BLaER1 (cell line): ENCODE results near the gene AUTS2.
A peak's percentile ranks its signal among the peaks of the same experiment; 100 is the strongest.

ENCODE experiments used
- H3K27ac ChIP-seq: shearing (Covaris generic); formaldehyde crosslinking; 2 replicates; pipeline ENCODE4 v1.8.1; 2022
- H3K27me3 ChIP-seq: shearing (Covaris generic); formaldehyde crosslinking; 2 replicates; pipeline ENCODE4 v1.8.1; 2022
- H3K36me3 ChIP-seq: shearing (Covaris generic); formaldehyde crosslinking; 2 replicates; pipeline ENCODE4 v1.8.1; 2022
- H3K4me1 ChIP-seq: shearing (Covaris generic); formaldehyde crosslinking; 2 replicates; pipeline ENCODE4 v1.8.1; 2022
- H3K4me2 ChIP-seq: shearing (Covaris generic); formaldehyde crosslinking; 2 replicates; pipeline ENCODE4 v1.8.1; 2022
- H3K4me3 ChIP-seq: shearing (Covaris generic); formaldehyde crosslinking; 2 replicates; pipeline ENCODE4 v1.8.1; 2022
- H3K9ac ChIP-seq: shearing (Covaris generic); formaldehyde crosslinking; 2 replicates; pipeline ENCODE4 v1.8.1; 2022
- H3K9me3 ChIP-seq: shearing (Covaris generic); formaldehyde crosslinking; 2 replicates; pipeline ENCODE4 v1.8.1; 2022
- H4K20me1 ChIP-seq: shearing (Covaris generic); formaldehyde crosslinking; 2 replicates; pipeline ENCODE4 v1.8.1; 2022
- Cebpa-rat ChIP-seq: shearing (Covaris generic); IDR thresholded peaks from 2 replicates; pipeline ENCODE4 v1.8.1; 2022

The AUTS2 gene

GRCh38 chr7:70506434-70506833, 908.2 kb downstream of the AUTS2 start:
- Histone ChIP-seq H3K4me2 (no peak overlapping the region), H3K9ac (no peak overlapping the region), H3K4me1 (peaks cover 24% of the 10 kb centered on the region), H3K27ac (no peak overlapping the region), H4K20me1 (no peaks in the 10 kb centered on the region), H3K9me3 (no peaks in the 10 kb centered on the region), H3K27me3 (no peaks in the 10 kb centered on the region), H3K36me3 (peaks cover 36% of the 10 kb centered on the region), H3K4me3 (no peak overlapping the region)
- no peak for TF ChIP-seq Cebpa-rat

- Histone ChIP-seq H3K27me3 (no peaks in the 10 kb centered on the region), H3K4me2 (no peak overlapping the region), H3K4me3 (no peak overlapping the region), H4K20me1 (no peaks in the 10 kb centered on the region), H3K27ac (no peak overlapping the region), H3K4me1 (no peaks in the 10 kb centered on the region), H3K9me3 (no peaks in the 10 kb centered on the region), H3K36me3 (peaks cover 8% of the 10 kb centered on the region; the same call in 1 of the 2 replicates), H3K9ac (no peak overlapping the region)
- no peak for TF ChIP-seq Cebpa-rat
Measured at GRCh38 chr7:70512144-70512543, 913.9 kb downstream of the AUTS2 start.

GRCh38 chr7:70512761-70513160, 914.5 kb downstream of the AUTS2 start:
- H3K4me1 ChIP-seq, result no peaks in the 10 kb centered on the region

GRCh38 chr7:70520611-70521010, 922.3 kb downstream of the AUTS2 start:
- Histone ChIP-seq H3K27ac (no peak overlapping the region), H3K4me3 (no peak overlapping the region), H3K36me3 (peaks cover 13% of the 10 kb centered on the region), H4K20me1 (no peaks in the 10 kb centered on the region), H3K9ac (no peak overlapping the region), H3K27me3 (no peaks in the 10 kb centered on the region), H3K4me1 (peaks cover 2% of the 10 kb centered on the region), H3K9me3 (peaks cover 5% of the 10 kb centered on the region; the same call in 1 of the 2 replicates), H3K4me2 (no peak overlapping the region)
- no peak for TF ChIP-seq Cebpa-rat

More at GRCh38 chr7:70512761-70513160, 914.5 kb downstream of the AUTS2 start:
- Histone ChIP-seq H3K9me3 (no peaks in the 10 kb centered on the region), H3K27ac (no peak overlapping the region), H3K9ac (no peak overlapping the region), H3K36me3 (peaks cover 8% of the 10 kb centered on the region; the same call in 1 of the 2 replicates), H3K27me3 (no peaks in the 10 kb centered on the region), H3K4me2 (no peak overlapping the region), H4K20me1 (no peaks in the 10 kb centered on the region), H3K4me3 (no peak overlapping the region)
- TF ChIP-seq Cebpa-rat, result no peak

- peaks cover 5% of the 10 kb centered on the region; the same call in 1 of the 2 replicates for H3K9me3 ChIP-seq
- no peak overlapping the region for H3K9ac ChIP-seq
- H3K4me1 ChIP-seq, result peaks cover 30% of the 10 kb centered on the region
- no peak overlapping the region for H3K4me3 ChIP-seq
- no peaks in the 10 kb centered on the region for H3K27me3 ChIP-seq
- H4K20me1 ChIP-seq, result no peaks in the 10 kb centered on the region
- no peak for TF ChIP-seq Cebpa-rat
- H3K4me2 ChIP-seq, result no peak overlapping the region
- H3K36me3 ChIP-seq, result peaks cover 22% of the 10 kb centered on the region
- H3K27ac ChIP-seq, result no peak overlapping the region
Measured at GRCh38 chr7:70523249-70523988, 925.1 kb downstream of the AUTS2 start.

- Histone ChIP-seq H3K9ac (no peak overlapping the region), H3K36me3 (peaks cover 22% of the 10 kb centered on the region), H3K9me3 (peaks cover 5% of the 10 kb centered on the region; the same call in 1 of the 2 replicates), H3K27ac (no peak overlapping the region), H3K4me1 (peaks cover 34% of the 10 kb centered on the region), H3K4me2 (no peak overlapping the region), H3K4me3 (no peak overlapping the region), H4K20me1 (no peaks in the 10 kb centered on the region), H3K27me3 (no peaks in the 10 kb centered on the region)
- TF ChIP-seq Cebpa-rat, result no peak
Measured at GRCh38 chr7:70523989-70524351, 925.7 kb downstream of the AUTS2 start.

GRCh38 chr7:70525991-70526390, 927.7 kb downstream of the AUTS2 start:
- TF ChIP-seq Cebpa-rat, result no peak
- Histone ChIP-seq H3K4me1 (peaks cover 53% of the 10 kb centered on the region), H3K9me3 (peaks cover 9% of the 10 kb centered on the region; the same call in 1 of the 2 replicates), H3K27ac (no peak overlapping the region), H3K4me2 (peak overlapping the region; percentile 76; the same call in 1 of the 2 replicates), H4K20me1 (no peaks in the 10 kb centered on the region), H3K36me3 (peaks cover 22% of the 10 kb centered on the region), H3K9ac (no peak overlapping the region), H3K27me3 (no peaks in the 10 kb centered on the region), H3K4me3 (no peak overlapping the region)

- H3K27ac ChIP-seq, result no peak overlapping the region; the same call in 1 of the 2 replicates
- H3K9me3 ChIP-seq, result peaks cover 20% of the 10 kb centered on the region
- no peak overlapping the region for H3K9ac ChIP-seq
- H3K4me3 ChIP-seq, result no peak overlapping the region
- H4K20me1 ChIP-seq, result no peaks in the 10 kb centered on the region
- H3K36me3 ChIP-seq, result peaks cover 37% of the 10 kb centered on the region
- TF ChIP-seq Cebpa-rat, result no peak
- no peaks in the 10 kb centered on the region for H3K27me3 ChIP-seq
- H3K4me2 ChIP-seq, result peak overlapping the region; percentile 76
- H3K4me1 ChIP-seq, result peaks cover 53% of the 10 kb centered on the region
Measured at GRCh38 chr7:70527520-70528115, 929.3 kb downstream of the AUTS2 start.

GRCh38 chr7:70529436-70529835, 931.2 kb downstream of the AUTS2 start:
- H3K9ac ChIP-seq, result no peak overlapping the region
- peak overlapping the region; percentile 63 for H3K4me2 ChIP-seq
- peaks cover 53% of the 10 kb centered on the region for H3K4me1 ChIP-seq
- peaks cover 15% of the 10 kb centered on the region; the same call in 1 of the 2 replicates for H3K9me3 ChIP-seq
- no peak for TF ChIP-seq Cebpa-rat
- H3K36me3 ChIP-seq, result peaks cover 36% of the 10 kb centered on the region
- H3K4me3 ChIP-seq, result no peak overlapping the region
- H3K27ac ChIP-seq, result no peak overlapping the region
- H3K27me3 ChIP-seq, result no peaks in the 10 kb centered on the region
- H4K20me1 ChIP-seq, result no peaks in the 10 kb centered on the region

GRCh38 chr7:70529914-70530585, 931.8 kb downstream of the AUTS2 start:
- H3K9me3 ChIP-seq, result peaks cover 15% of the 10 kb centered on the region; the same call in 1 of the 2 replicates
- H3K4me2 ChIP-seq, result peak overlapping the region; percentile 63
- peaks cover 53% of the 10 kb centered on the region for H3K4me1 ChIP-seq
- H4K20me1 ChIP-seq, result no peaks in the 10 kb centered on the region
- H3K36me3 ChIP-seq, result peaks cover 36% of the 10 kb centered on the region
- no peak overlapping the region for H3K4me3 ChIP-seq
- H3K27me3 ChIP-seq, result no peaks in the 10 kb centered on the region
- H3K27ac ChIP-seq, result no peak overlapping the region
- TF ChIP-seq Cebpa-rat, result no peak
- no peak overlapping the region for H3K9ac ChIP-seq
